ENCODE results near the gene ABHD12. TPM values are rescaled to one million over a fixed set of nuclear protein-coding genes. Genes with fewer than 3 reads are reported as not detected.
A peak's percentile ranks its signal among the peaks of the same experiment; 100 is the strongest.

The ABHD12 gene
- total RNA-seq, 1 donor from 2014 or later, result 79.3 TPM

DNA sequence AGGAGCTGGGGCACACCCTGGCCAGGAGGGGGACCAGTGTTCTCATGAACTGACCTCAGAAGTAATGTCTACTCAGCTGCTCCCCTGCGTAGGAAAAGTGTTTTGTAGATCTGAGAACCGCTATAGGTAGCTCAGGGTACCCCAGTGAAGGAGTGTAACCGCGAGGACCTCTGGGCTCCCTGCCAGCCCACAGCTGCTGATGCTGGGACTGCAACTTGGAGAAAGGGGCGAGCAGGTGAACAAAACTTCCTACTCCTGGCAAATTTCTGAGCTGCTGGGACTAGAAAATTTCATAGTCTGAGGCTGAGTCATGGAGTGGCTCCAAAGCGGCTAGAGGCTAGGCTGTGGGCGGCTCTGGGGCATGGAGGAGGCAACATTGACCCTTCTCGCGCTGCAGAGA is 90.8 kb downstream of the ABHD12 start:
- no peak overlapping the region for H3K4me3 ChIP-seq (ENCODE audit: low read depth, low read length)
- no peak for DNase-seq (ENCODE audit: low read depth)
- TF ChIP-seq, protein P1, sequence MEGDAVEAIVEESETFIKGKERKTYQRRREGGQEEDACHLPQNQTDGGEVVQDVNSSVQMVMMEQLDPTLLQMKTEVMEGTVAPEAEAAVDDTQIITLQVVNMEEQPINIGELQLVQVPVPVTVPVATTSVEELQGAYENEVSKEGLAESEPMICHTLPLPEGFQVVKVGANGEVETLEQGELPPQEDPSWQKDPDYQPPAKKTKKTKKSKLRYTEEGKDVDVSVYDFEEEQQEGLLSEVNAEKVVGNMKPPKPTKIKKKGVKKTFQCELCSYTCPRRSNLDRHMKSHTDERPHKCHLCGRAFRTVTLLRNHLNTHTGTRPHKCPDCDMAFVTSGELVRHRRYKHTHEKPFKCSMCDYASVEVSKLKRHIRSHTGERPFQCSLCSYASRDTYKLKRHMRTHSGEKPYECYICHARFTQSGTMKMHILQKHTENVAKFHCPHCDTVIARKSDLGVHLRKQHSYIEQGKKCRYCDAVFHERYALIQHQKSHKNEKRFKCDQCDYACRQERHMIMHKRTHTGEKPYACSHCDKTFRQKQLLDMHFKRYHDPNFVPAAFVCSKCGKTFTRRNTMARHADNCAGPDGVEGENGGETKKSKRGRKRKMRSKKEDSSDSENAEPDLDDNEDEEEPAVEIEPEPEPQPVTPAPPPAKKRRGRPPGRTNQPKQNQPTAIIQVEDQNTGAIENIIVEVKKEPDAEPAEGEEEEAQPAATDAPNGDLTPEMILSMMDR (conservative IDR thresholded peaks at IDR 0.05; ENCODE audit: low read depth, low read length), result peak; percentile 3

DNA sequence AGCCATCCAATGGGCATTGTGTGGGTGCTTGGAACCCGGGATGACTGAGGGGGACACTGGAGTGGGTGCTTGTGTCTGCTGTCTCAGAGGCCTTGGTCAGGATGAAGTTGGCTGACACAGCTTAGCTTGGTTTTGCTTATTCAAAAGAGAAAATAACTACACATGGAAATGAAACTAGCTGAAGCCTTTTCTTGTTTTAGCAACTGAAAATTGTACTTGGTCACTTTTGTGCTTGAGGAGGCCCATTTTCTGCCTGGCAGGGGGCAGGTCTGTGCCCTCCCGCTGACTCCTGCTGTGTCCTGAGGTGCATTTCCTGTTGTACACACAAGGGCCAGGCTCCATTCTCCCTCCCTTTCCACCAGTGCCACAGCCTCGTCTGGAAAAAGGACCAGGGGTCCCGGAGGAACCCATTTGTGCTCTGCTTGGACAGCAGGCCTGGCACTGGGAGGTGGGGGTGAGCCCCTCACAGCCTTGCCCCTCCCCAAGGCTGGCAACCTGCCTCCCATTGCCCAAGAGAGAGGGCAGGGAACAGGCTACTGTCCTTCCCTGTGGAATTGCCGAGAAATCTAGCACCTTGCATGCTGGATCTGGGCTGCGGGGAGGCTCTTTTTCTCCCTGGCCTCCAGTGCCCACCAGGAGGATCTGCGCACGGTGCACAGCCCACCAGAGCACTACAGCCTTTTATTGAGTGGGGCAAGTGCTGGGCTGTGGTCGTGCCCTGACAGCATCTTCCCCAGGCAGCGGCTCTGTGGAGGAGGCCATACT is 93.3 kb downstream of the ABHD12 start:
- no peak for DNase-seq (ENCODE audit: low read depth)
- H3K4me3 ChIP-seq (ENCODE audit: low read depth, low read length), result no peak overlapping the region
- TF ChIP-seq, protein P1 (conservative IDR thresholded peaks at IDR 0.05; ENCODE audit: low read depth, low read length), result no peak

DNA sequence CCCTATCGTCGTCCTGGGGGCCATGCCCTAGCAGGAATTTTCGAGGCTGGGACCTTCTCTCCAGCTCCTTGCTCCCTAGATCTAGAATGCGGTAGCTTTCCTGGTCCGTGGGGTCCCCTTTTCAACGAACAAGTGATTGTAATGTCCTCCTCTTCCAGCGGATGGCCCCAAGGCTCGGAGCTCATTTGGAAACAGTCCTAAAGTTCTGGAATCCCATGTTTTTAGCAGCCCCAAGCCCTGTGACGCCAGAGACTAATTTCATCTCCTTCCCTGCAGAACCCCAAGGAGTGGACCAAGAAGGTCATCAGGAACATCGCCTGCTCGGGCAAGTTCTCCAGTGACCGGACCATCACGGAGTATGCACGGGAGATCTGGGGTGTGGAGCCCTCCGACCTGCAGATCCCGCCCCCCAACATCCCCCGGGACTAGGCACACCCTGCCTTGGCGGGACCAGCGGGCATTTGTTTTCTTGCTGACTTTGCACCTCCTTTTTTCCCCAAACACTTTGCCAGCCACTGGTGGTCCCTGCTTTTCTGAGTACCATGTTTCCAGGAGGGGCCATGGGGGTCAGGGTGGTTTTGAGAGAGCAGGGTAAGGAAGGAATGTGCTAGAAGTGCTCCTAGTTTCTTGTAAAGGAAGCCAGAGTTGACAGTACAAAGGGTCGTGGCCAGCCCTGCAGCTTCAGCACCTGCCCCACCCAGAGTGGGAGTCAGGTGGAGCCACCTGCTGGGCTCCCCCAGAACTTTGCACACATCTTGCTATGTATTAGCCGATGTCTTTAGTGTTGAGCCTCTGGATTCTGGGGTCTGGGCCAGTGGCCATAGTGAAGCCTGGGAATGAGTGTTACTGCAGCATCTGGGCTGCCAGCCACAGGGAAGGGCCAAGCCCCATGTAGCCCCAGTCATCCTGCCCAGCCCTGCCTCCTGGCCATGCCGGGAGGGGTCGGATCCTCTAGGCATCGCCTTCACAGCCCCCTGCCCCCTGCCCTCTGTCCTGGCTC is 94.2 kb downstream of the ABHD12 start:
- DNase-seq (ENCODE audit: low read depth), result no peak
- H3K4me3 ChIP-seq (ENCODE audit: low read depth, low read length), result no peak overlapping the region
- TF ChIP-seq, protein P1 (conservative IDR thresholded peaks at IDR 0.05; ENCODE audit: low read depth, low read length), result peak; percentile 54

DNA sequence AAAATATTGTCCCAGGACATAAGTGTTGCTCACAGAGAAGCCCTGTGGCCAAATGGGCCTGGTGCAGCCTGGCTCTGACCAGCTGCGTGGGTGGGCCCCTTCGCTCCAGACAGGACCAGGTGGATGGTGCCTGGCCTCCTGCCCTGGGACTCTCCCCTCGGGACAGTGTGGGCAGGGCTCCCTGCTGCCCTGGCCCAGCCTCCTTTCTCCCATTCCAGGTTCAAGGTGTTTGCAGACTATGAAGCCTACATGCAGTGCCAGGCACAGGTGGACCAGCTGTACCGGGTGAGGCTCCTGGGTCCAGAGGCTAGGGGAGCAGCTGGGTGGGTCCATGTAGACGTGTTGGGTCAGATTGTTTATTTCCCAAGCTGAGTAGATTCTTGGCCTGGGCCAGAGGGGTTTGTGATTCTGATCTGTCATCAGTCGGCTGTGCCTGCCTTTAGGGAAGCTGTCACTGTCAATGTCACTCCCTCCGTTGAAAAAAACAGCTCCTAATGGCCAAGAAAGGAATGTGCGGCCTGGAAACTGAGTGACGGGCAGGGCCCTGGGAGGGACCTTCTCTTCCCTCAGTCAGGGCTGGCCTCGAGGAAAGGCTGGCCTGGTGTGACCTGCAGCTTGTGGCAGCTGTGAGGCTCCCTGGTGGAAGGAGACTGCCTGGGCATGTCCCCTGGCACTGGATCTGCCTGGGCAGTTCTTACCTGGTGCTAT is 95.1 kb downstream of the ABHD12 start:
- DNase-seq (ENCODE audit: low read depth), result no peak

DNA sequence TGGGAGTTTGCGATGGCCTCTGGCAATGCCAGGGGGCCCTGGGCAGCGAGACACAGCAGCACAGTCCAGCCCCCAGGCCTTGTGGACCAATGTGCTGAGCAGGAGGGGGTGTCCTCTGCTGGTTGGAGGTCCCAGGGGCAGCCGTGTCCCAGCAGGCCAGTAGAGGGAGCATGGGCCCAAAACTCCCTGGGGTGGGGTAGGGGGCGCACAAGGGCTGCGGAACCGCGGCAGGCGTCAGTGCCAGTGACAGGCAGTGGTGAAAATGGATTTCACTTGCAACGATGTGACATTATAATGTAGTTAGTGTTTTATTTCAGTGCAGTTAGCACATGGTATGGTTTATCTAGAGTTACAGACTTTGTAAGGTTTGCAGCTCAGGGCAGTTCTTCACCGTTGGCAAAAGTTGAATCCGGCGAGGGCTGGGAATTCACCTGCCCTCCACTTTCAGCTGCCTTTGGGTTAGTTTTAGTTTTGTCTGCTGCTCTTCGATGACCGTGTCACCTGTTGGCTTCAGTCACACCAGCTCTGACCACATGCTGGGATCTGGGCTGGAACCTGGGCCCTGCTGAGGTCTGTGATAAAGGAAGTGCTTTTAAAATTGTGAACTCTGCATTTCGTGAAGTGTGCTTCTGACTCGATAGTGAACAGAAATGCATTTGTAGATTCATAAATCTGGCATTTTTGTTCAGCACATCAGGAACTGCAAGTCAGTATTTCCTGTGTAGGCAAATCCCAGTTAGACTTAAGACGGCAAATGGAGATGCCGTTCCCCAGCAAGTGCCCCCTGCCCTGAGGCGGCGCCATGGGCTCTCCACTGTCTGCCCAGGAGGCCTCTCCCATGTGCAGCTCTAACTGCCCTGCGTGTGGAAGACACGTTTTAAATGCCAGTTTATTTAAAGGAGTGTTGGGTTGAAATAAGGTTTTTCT is 95.9 kb downstream of the ABHD12 start:
- no peak overlapping the region for H3K4me3 ChIP-seq (ENCODE audit: low read depth, low read length)
- TF ChIP-seq, protein P1 (conservative IDR thresholded peaks at IDR 0.05; ENCODE audit: low read depth, low read length), result peak; percentile 89
- DNase-seq (ENCODE audit: low read depth), result no peak

More for the DNA sequence above, 95.1 kb downstream of the ABHD12 start:
- no peak overlapping the region for H3K4me3 ChIP-seq (ENCODE audit: low read depth, low read length)
- TF ChIP-seq, protein P1 (conservative IDR thresholded peaks at IDR 0.05; ENCODE audit: low read depth, low read length), result no peak
